ENCODE data around the gene ELMO1.

ELMO1 gene

GRCh38 chr7:37297546-37297945 is 151.1 kb downstream of the ELMO1 start:
- DNase-seq, result no peak

GRCh38 chr7:37295401-37295800 is 153.3 kb downstream of the ELMO1 start:
- DNase-seq, result no peak

- no peak for DNase-seq
Observed at GRCh38 chr7:37290731-37291130, 157.9 kb downstream of the ELMO1 start.

GRCh38 chr7:37289781-37290180 is 158.9 kb downstream of the ELMO1 start:
- no peak for DNase-seq

GRCh38 chr7:37289367-37289766 is 159.3 kb downstream of the ELMO1 start:
- peak; percentile 32 for DNase-seq

GRCh38 chr7:37287131-37287855 is 161.4 kb downstream of the ELMO1 start:
- no peak for DNase-seq

- no peak for DNase-seq
Observed at GRCh38 chr7:37286454-37286832, 162.2 kb downstream of the ELMO1 start.

GRCh38 chr7:37285706-37286453 is 162.8 kb downstream of the ELMO1 start:
- no peak for DNase-seq

- peak; percentile 11 for DNase-seq
Observed at GRCh38 chr7:37284805-37285231, 163.8 kb downstream of the ELMO1 start.

- DNase-seq, result no peak
Observed at GRCh38 chr7:37284285-37284684, 164.4 kb downstream of the ELMO1 start.

- no peak for DNase-seq
Observed at GRCh38 chr7:37283716-37284115, 164.9 kb downstream of the ELMO1 start.

- no peak for DNase-seq
Observed at GRCh38 chr7:37282927-37283326, 165.7 kb downstream of the ELMO1 start.

- DNase-seq, result no peak
Observed at GRCh38 chr7:37282093-37282444, 166.6 kb downstream of the ELMO1 start.

- DNase-seq, result no peak
Observed at GRCh38 chr7:37281368-37282092, 167.1 kb downstream of the ELMO1 start.

- DNase-seq, result no peak
Observed at GRCh38 chr7:37277513-37277912, 171.2 kb downstream of the ELMO1 start.

- no peak for DNase-seq
Observed at GRCh38 chr7:37275078-37275710, 173.5 kb downstream of the ELMO1 start.

- no peak for DNase-seq
Observed at GRCh38 chr7:37273891-37274290, 174.8 kb downstream of the ELMO1 start.

- DNase-seq, result no peak
Observed at GRCh38 chr7:37269711-37270508, 178.8 kb downstream of the ELMO1 start.

- DNase-seq, result no peak
Observed at GRCh38 chr7:37267251-37267650, 181.4 kb downstream of the ELMO1 start.

- no peak for DNase-seq
Observed at GRCh38 chr7:37265876-37266275, 182.8 kb downstream of the ELMO1 start.

- DNase-seq, result no peak
Observed at GRCh38 chr7:37265006-37265405, 183.7 kb downstream of the ELMO1 start.

GRCh38 chr7:37262181-37262580 is 186.5 kb downstream of the ELMO1 start:
- DNase-seq, result no peak
